HFF-Myc (cell line): ENCODE results near the gene SNX7.

Experiments
- DNase-seq: peaks from one replicate; pipeline ENCODE4 v3.0.0-alpha.2; 2011; ENCODE audit warnings: low read depth; ENCODE audit errors: extremely low read depth
- H3K4me3 ChIP-seq: replicated peaks from 2 replicates; pipeline ENCODE4 v1.5.1; 2011; ENCODE audit warnings: low read depth, mild to moderate bottlenecking, control low read depth, low read length
- TF ChIP-seq, protein P1 (sequence below): IDR thresholded peaks from 2 replicates; pipeline ENCODE4 v1.5.1; 2012; ENCODE audit warnings: mild to moderate bottlenecking, low read depth, low read length, control low read depth; ENCODE audit errors: missing control alignments

The SNX7 gene

DNA sequence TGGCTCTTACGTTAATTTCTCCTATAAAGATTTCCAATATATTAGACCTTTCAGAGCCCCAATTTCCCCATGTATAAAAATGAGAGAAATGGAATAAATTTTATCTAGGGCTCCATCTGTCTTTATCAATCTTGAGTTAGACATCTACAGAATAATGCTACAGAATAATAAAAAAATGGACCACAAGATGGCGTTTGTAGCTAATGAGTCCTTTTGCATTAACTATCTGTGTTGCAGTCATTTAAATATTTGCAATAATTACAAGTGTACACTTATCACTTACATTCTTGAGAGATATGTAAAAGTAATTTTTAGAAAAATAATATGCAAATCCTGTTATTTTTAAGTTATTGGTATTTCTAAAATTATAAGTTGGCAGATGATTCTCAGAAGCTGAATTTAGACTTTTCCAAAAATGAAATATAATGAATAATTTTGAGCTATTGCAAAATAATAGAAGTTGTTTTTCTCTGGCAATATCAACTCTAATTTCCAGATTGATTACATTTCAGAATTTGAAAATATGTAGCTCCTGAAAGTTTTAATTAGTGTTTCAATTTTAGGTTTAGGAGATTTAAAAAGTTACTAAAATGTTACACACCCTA lies 87.7 kb downstream of the SNX7 start:
- TF ChIP-seq, protein P1, sequence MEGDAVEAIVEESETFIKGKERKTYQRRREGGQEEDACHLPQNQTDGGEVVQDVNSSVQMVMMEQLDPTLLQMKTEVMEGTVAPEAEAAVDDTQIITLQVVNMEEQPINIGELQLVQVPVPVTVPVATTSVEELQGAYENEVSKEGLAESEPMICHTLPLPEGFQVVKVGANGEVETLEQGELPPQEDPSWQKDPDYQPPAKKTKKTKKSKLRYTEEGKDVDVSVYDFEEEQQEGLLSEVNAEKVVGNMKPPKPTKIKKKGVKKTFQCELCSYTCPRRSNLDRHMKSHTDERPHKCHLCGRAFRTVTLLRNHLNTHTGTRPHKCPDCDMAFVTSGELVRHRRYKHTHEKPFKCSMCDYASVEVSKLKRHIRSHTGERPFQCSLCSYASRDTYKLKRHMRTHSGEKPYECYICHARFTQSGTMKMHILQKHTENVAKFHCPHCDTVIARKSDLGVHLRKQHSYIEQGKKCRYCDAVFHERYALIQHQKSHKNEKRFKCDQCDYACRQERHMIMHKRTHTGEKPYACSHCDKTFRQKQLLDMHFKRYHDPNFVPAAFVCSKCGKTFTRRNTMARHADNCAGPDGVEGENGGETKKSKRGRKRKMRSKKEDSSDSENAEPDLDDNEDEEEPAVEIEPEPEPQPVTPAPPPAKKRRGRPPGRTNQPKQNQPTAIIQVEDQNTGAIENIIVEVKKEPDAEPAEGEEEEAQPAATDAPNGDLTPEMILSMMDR = peak; percentile 18
- H3K4me3 ChIP-seq = no peak overlapping the region
- DNase-seq = no peak

- no peak for DNase-seq
- no peak overlapping the region for H3K4me3 ChIP-seq
- TF ChIP-seq, protein P1 = no peak
These were observed 92.7 kb downstream of the SNX7 start for GRCh38 chr1:98754176-98754575.

- TF ChIP-seq, protein P1 = no peak
- no peak for DNase-seq
These were observed 99.8 kb downstream of the SNX7 start for GRCh38 chr1:98761219-98761865.

DNA sequence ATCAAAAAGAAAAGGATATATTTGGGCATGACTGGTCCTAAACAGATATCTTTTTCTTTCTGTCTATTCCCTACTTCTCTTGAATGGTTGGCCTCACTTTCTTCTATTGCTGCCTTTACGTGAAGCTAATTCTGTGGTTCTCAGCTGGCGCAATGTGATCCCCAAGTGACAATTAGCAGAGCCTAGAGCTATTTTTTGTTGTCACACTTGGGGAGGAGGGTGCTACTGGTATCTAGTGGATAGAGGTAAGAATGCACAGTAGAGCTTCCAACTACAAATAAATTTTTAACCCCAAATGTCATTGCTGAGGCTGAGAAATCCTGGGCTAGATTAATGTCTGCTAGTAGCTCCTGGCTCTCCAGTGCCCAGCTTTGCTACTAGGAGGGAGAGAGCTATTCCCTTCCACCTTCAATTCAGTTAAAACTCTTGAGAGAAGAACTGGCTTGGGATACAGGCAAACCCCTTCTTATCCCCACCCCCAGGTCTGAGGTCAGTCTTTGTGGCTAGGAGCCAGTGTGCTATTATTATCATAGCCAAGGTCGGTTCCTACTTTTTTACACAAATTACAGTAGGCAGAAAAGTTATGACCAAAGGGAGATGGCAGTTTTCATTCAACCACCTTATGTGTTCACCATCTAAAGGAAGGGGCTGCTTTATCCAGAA lies 102.1 kb downstream of the SNX7 start:
- TF ChIP-seq, protein P1 = no peak
- H3K4me3 ChIP-seq = no peak overlapping the region
- no peak for DNase-seq

More at GRCh38 chr1:98761219-98761865, 99.8 kb downstream of the SNX7 start:
- H3K4me3 ChIP-seq = no peak overlapping the region

DNA sequence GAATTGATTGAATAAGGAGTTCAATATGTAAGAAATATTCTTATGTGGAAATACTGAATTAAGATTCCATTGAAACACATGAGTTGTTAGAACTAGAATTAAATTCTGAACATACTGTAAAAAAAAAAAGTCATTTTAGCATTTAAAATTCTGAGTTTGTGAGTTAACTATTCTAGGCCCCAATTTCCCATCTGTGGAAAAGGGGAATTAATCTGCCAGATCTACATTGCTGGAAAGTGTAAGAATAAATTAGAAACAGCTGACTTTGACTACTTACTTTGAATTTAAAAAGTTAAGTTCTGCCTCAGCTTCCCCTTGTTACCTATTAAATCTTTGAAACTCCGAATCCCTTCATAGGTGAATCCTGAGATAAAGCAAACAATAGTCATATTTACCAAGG lies 103.0 kb downstream of the SNX7 start:
- no peak overlapping the region for H3K4me3 ChIP-seq
- no peak for DNase-seq
- TF ChIP-seq, protein P1 = no peak

GRCh38 chr1:98766255-98766654 lies 104.7 kb downstream of the SNX7 start:
- H3K4me3 ChIP-seq = no peak overlapping the region
- TF ChIP-seq, protein P1 = no peak
- no peak for DNase-seq
